Ascending aorta (tissue), 2 donors: Measurements from ENCODE around the gene ANKH. TPM values are rescaled to one million over a fixed set of nuclear protein-coding genes. Genes with fewer than 3 reads are reported as not detected.

Source experiments
- DNase-seq, 2 donors: peaks; one replicate each; pipeline ENCODE4 v3.0.0-alpha.2; 2019; ENCODE audit warnings: low spot score in 2 of 2
- H3K27ac ChIP-seq, 2 donors: fragments of 200-600 bp; sonication (generic); one replicate each; pipeline ENCODE4 v1.5.1; 2016 to 2017; ENCODE audit warnings: mild to moderate bottlenecking in 1 of 2
- H3K27me3 ChIP-seq: fragments of 200-600 bp; sonication (generic); one replicate; pipeline ENCODE4 v1.5.1; 2017
- H3K36me3 ChIP-seq, 2 donors: fragments of 200-600 bp; sonication (generic); one replicate each; pipeline ENCODE4 v1.5.1; 2016
- H3K4me1 ChIP-seq, 2 donors: fragments of 200-600 bp; sonication (generic); one replicate each; pipeline ENCODE4 v1.5.1; 2016 to 2017; ENCODE audit warnings: mild to moderate bottlenecking in 1 of 2
- H3K4me3 ChIP-seq, 2 donors: fragments of 200-600 bp; sonication (generic); one replicate each; pipeline ENCODE4 v1.5.1; 2016 to 2017; ENCODE audit warnings: mild to moderate bottlenecking in 1 of 2
- H3K9me3 ChIP-seq, 2 donors: fragments of 200-600 bp; sonication (generic); one replicate each; pipeline ENCODE4 v1.5.1; 2016
- intact Hi-C: fragments of 100-400 bp; cut with DNase I; formaldehyde crosslinking; loops from one replicate; pipeline ENCODE4 v1.15.1; 2023
- total RNA-seq: library from RNA; depleted of rRNA; stranded (reverse); fragments of >200 nt; gene quantifications from one replicate; pipeline ENCODE4 v1.1.0, GENCODE V29; 2016
- TF ChIP-seq, protein P1 (sequence below), 3 experiments: fragments of 200-600 bp in 2 of 3; fragments of 450-650 bp in 1 of 3; sonication (generic) in 2 of 3; IDR thresholded peaks; one replicate each; pipeline ENCODE4 v1.5.1; 2016 to 2019; ENCODE audit warnings: antibody characterized with exemption in 3 of 3, mild to moderate bottlenecking in 1 of 3, moderate library complexity in 1 of 3

ANKH gene
- total RNA-seq, 1 donor from 2014 or later = 388 TPM

DNA sequence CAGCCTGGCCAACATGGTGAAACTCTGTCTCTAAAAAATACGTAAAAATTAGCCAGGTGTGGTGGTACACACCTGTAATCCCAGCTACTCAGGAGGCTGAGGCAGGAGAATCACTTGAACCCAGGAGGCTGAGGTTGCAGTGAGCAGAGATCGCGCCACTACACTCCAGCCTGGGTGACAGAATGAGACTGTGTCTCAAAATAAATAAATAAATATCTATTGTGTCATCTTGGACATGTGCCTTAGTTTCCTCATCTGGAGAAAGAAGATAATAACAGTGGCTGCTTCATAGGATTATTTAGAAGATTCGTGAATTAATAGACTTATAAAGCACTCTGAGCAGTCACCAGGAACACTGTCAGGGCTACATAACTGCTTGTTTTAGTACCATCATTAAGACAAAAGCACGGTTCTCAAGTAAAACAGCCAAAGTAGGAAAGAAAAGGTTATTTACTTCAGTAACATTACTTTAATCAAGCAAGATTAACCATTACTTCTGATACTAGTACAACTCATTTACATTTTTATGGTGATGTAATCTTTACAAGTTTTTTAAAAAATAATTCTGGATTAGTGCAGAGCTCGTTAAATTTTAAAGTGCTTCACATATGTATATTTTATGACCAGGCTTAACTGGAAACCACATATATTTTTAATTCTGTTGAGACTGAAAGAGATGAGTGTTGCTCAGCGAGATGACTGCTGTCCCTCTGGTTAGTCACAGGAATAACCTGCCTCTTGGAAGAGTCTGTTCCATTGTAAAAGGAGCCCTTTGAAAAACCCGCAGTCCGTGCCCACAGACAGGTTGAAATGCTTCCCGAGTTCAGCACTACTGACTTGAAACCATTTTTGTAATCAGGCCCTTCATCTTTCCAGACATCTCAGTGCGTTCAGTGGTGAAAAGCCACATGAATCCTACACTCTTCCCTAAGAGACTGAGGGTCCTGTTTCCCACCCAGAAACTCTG lies 36.7 kb downstream of the ANKH start:
- DNase-seq = no peak
- no peaks in the 10 kb centered on the region for H3K36me3 ChIP-seq
- no peaks in the 10 kb centered on the region for H3K9me3 ChIP-seq
- peaks cover 3 to 17% of the 10 kb centered on the region in 2 donors for H3K4me1 ChIP-seq
- no peak overlapping the region for H3K4me3 ChIP-seq
- TF ChIP-seq, protein P1, sequence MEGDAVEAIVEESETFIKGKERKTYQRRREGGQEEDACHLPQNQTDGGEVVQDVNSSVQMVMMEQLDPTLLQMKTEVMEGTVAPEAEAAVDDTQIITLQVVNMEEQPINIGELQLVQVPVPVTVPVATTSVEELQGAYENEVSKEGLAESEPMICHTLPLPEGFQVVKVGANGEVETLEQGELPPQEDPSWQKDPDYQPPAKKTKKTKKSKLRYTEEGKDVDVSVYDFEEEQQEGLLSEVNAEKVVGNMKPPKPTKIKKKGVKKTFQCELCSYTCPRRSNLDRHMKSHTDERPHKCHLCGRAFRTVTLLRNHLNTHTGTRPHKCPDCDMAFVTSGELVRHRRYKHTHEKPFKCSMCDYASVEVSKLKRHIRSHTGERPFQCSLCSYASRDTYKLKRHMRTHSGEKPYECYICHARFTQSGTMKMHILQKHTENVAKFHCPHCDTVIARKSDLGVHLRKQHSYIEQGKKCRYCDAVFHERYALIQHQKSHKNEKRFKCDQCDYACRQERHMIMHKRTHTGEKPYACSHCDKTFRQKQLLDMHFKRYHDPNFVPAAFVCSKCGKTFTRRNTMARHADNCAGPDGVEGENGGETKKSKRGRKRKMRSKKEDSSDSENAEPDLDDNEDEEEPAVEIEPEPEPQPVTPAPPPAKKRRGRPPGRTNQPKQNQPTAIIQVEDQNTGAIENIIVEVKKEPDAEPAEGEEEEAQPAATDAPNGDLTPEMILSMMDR (IDR thresholded peaks at IDR 0.05) = no peak
- no peak overlapping the region for H3K27ac ChIP-seq
- no peaks in the 10 kb centered on the region for H3K27me3 ChIP-seq
- intact Hi-C loops = no loop called here

DNA sequence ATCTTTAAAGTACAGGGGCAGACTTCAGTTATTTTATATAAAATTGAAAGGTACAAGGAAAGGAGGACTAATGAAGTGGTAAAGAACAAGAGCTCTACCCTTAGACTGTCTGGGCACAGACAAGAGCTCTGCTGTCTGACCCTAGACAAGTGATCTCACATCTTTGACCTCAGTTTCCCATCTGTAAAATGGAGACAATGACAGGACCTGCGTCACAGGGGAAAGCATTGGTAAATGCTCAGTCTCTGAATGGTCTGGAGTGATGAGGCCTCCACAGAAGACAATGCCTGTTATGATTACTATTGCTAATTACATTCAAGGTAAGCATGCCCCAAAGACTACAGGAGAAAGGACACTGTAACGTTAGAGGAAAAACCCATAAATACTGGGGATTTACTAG lies 37.5 kb downstream of the ANKH start:
- Histone ChIP-seq H3K27ac (no peak overlapping the region), H3K27me3 (no peaks in the 10 kb centered on the region), H3K9me3 (no peaks in the 10 kb centered on the region), H3K36me3 (no peaks in the 10 kb centered on the region), H3K4me3 (no peak overlapping the region), H3K4me1 (peaks cover 3 to 20% of the 10 kb centered on the region in 2 donors)
- intact Hi-C loops = no loop called here
- TF ChIP-seq, protein P1 (IDR thresholded peaks at IDR 0.05) = no peak
- no peak for DNase-seq

DNA sequence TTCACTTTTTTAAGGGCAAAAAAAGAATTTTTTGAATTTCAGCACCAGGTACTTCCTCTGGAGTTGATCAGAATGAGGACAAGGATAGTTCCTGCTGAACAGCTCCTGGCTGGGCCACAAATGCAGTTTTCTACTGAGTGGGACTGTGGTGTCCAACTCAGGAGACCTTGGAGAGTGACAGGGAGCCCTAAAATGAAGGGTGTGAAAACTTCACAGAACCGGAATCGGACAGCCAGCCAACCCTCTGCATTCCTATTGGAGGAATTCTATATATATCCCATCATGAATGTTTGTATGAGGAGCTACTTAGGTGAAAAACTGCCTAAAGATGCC lies 40.6 kb downstream of the ANKH start:
- Histone ChIP-seq H3K4me1 (peaks cover 3 to 29% of the 10 kb centered on the region in 2 donors), H3K27me3 (no peaks in the 10 kb centered on the region), H3K27ac (peak overlapping the region; percentile 66 to 69), H3K9me3 (no peaks in the 10 kb centered on the region), H3K36me3 (no peaks in the 10 kb centered on the region), H3K4me3 (no peak overlapping the region)
- intact Hi-C loops = no loop called here
- TF ChIP-seq, protein P1 (IDR thresholded peaks at IDR 0.05) = no peak
- DNase-seq = no peak

DNA sequence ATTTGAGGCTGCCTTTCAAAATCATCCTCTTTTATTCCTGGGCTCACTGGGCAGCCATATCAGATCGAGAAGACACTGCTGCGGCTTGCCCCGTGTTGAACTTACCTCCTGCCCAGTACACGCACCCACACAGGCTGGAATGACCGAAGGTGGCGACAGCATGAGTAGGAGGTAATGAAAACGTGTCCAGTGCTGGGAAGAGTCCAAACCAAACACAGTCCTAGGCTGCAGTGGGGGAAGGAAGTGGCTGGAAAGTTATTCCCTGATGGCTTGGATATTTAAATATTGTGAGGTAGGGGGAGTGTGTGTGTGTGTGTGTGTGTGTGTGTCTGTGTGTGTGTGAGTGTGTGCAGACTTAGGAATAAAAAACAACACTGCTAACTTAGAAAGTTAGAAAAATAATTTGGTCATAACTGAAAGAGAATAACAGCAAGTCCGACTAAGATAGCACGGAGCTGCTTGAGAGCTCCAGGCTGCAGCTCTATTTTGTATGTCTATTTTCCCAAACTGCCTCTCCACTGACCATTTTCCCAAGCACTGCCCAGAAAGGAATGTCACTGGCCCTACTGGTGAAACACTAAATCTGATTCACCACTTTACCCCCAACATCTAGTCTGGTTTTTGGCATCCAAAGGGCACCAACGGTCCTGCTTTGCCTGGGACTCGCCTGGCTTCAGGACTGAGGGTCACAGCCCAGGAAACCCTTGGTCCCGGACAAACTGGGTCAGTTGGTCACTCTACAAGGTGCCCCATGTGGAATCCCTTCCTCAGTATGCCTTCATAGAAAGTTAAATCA lies 41.2 kb downstream of the ANKH start:
- peaks cover 5 to 32% of the 10 kb centered on the region in 2 donors for H3K4me1 ChIP-seq
- intact Hi-C loops = no loop called here
- TF ChIP-seq, protein P1 (IDR thresholded peaks at IDR 0.05) = no peak
- H3K27me3 ChIP-seq = no peaks in the 10 kb centered on the region
- no peaks in the 10 kb centered on the region for H3K9me3 ChIP-seq
- H3K36me3 ChIP-seq = no peaks in the 10 kb centered on the region
- DNase-seq = peak in 1 of 2 donors; percentile 68
- H3K27ac ChIP-seq = peak overlapping the region; percentile 66 to 69
- peak overlapping the region in 1 of 2 donors; percentile 27 for H3K4me3 ChIP-seq

DNA sequence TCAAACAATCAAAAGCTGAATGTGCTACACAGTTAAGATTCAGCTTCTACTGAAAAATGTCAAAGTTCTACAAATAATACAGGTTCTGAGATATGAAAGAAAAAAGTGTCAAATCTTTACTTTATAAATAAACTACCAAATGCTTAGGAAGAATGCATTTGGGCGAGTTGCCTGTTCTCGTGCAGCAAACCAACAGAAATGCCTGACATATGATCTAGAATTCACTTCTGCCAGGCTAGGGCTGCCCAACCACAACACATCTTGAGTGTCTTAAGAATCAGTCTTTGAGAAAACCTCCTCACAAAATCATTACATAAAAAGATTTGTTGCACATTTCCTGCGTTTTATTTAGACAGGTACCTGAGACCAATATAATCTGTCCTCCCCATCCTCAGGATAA lies 42.2 kb downstream of the ANKH start:
- TF ChIP-seq, protein P1 (IDR thresholded peaks at IDR 0.05) = no peak
- no peaks in the 10 kb centered on the region for H3K27me3 ChIP-seq
- peak overlapping the region in 1 of 2 donors; percentile 69 for H3K27ac ChIP-seq
- DNase-seq = no peak
- no peaks in the 10 kb centered on the region for H3K36me3 ChIP-seq
- intact Hi-C loops = no loop called here
- no peak overlapping the region for H3K4me3 ChIP-seq
- no peaks in the 10 kb centered on the region for H3K9me3 ChIP-seq
- peaks cover 7 to 41% of the 10 kb centered on the region in 2 donors for H3K4me1 ChIP-seq
